IMR-90 (cell line): ENCODE results near the gene PTPRO.

Source experiments
- BHLHE40 ChIP-seq: fragments of 150-350 bp; IDR thresholded peaks from 2 replicates; pipeline ENCODE4 v1.6.1; 2016; ENCODE audit warnings: mild to moderate bottlenecking, low read depth, low read length
- CEBPB ChIP-seq: IDR thresholded peaks from 2 replicates; pipeline ENCODE4 v1.6.1; 2012; ENCODE audit warnings: low read depth, low read length, improper control_type of control experiment
- CHD1 ChIP-seq: IDR thresholded peaks from 2 replicates; pipeline ENCODE4 v1.6.1; 2012; ENCODE audit warnings: low read depth, low read length, improper control_type of control experiment
- CTCF ChIP-seq: conservative IDR thresholded peaks from 2 replicates; pipeline ENCODE4 v1.5.1; 2012; ENCODE audit warnings: mild to moderate bottlenecking, low read depth, low read length, improper control_type of control experiment
- SMC3 ChIP-seq: fragments of 150-350 bp; IDR thresholded peaks from 2 replicates; pipeline ENCODE4 v1.6.1; 2016; ENCODE audit warnings: low read depth, mild to moderate bottlenecking, antibody characterized with exemption, low read length, moderate library complexity

DNA sequence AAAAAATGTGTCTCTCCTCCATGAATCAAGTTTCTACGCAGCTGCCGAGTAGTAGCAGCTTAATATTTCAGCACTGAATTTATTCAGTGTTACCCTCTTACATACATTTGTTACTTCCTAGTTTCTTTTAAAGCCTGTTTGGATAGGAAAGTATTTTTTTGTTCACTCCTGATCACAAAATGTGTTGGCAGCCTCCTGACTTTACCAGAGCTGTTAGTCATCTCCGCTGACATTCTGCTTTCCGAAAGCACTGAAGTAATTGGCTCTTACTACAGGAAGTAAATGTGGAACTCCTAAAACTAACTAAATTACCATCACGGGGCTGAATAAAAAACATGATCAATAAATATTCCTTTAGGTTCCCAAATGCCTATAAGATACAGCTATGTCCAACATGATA lies 241.4 kb downstream of the PTPRO start:
- TF ChIP-seq CTCF: no peak
- no peak for TF ChIP-seq CEBPB
- TF ChIP-seq CHD1: no peak
- TF ChIP-seq BHLHE40: no peak
- no peak for TF ChIP-seq SMC3
